Epithelial cell of esophagus (primary cell): ENCODE data around the gene GTF2A1L.

Experiments
- DNase-seq: peaks from one replicate; pipeline ENCODE4 v3.0.0; 2010; ENCODE audit warnings: low read depth
- H3K4me3 ChIP-seq: 2 replicates; pipeline ENCODE4 v1.5.1; 2011; ENCODE audit warnings: mild to moderate bottlenecking, low read length, control low read depth
- CTCF ChIP-seq: IDR thresholded peaks from 2 replicates; pipeline ENCODE4 v1.5.1; 2011; ENCODE audit warnings: low read depth, mild to moderate bottlenecking, low read length, control low read depth, inconsistent platforms; ENCODE audit not compliant: insufficient read depth; ENCODE audit errors: missing control alignments

The GTF2A1L gene

GRCh38 chr2:48617618-48618017 lies at the start of gene GTF2A1L:
TSS of gene GTF2A1L (plus strand) at chr2:48617856. CDS start at chr2:48617875, 19 bp downstream.
- no peak within 1 kb of the TSS for H3K4me3 ChIP-seq
- DNase-seq, result no peak
- no peak for TF ChIP-seq CTCF

GRCh38 chr2:48568547-48568946 lies 49.1 kb upstream of the GTF2A1L start:
- no peak for TF ChIP-seq CTCF
- H3K4me3 ChIP-seq, result no peak overlapping the region
- no peak for DNase-seq

GRCh38 chr2:48569433-48569832 lies 48.2 kb upstream of the GTF2A1L start:
- DNase-seq, result no peak
- H3K4me3 ChIP-seq, result no peak overlapping the region
- TF ChIP-seq CTCF, result no peak

GRCh38 chr2:48572816-48573215 lies 44.8 kb upstream of the GTF2A1L start:
- no peak for DNase-seq
- TF ChIP-seq CTCF, result no peak
- no peak overlapping the region for H3K4me3 ChIP-seq

- no peak for TF ChIP-seq CTCF
- DNase-seq, result no peak
- no peak overlapping the region for H3K4me3 ChIP-seq
Observed at GRCh38 chr2:48574353-48575287, 43.0 kb upstream of the GTF2A1L start.

- DNase-seq, result no peak
- TF ChIP-seq CTCF, result no peak
Observed at GRCh38 chr2:48578313-48578712, 39.3 kb upstream of the GTF2A1L start.

GRCh38 chr2:48583961-48584360 lies 33.7 kb upstream of the GTF2A1L start:
- H3K4me3 ChIP-seq, result no peak overlapping the region

More at GRCh38 chr2:48578313-48578712, 39.3 kb upstream of the GTF2A1L start:
- no peak overlapping the region for H3K4me3 ChIP-seq

More at GRCh38 chr2:48583961-48584360, 33.7 kb upstream of the GTF2A1L start:
- DNase-seq, result no peak
- no peak for TF ChIP-seq CTCF
